HG03565 (cell line): ENCODE results near the gene FIBCD1.
"Not testable (repeated sequence)": the region's sequence is repeated elsewhere in the genome, so short reads cannot be mapped to it uniquely, and the experiment has no call there.

Experiments
- ATAC-seq: cut with Tn5 transposase; IDR thresholded peaks from one replicate; pipeline ENCODE4 v1.9.1; 2021; ENCODE audit warnings: mild to moderate bottlenecking, moderate library complexity; ENCODE audit not compliant: unreplicated experiment

The FIBCD1 gene

GRCh38 chr9:130955947-130956621 lies 17.0 kb upstream of the FIBCD1 start:
- ATAC-seq: no peak

GRCh38 chr9:130954925-130955324 lies 15.9 kb upstream of the FIBCD1 start:
- not testable (repeated sequence) for ATAC-seq

- no peak for ATAC-seq
These were observed 15.3 kb upstream of the FIBCD1 start for GRCh38 chr9:130954317-130954716.

- no peak for ATAC-seq
These were observed 13.2 kb upstream of the FIBCD1 start for GRCh38 chr9:130952065-130952762.

- no peak for ATAC-seq
These were observed 10.9 kb upstream of the FIBCD1 start for GRCh38 chr9:130950039-130950311.

GRCh38 chr9:130949188-130950038 lies 10.4 kb upstream of the FIBCD1 start:
- ATAC-seq: no peak

- ATAC-seq: no peak
These were observed 9.2 kb upstream of the FIBCD1 start for GRCh38 chr9:130948266-130948665.

- ATAC-seq: no peak
These were observed 8.6 kb upstream of the FIBCD1 start for GRCh38 chr9:130947618-130948140.

- ATAC-seq: no peak
These were observed 7.9 kb upstream of the FIBCD1 start for GRCh38 chr9:130946766-130947617.

- no peak for ATAC-seq
These were observed 6.1 kb upstream of the FIBCD1 start for GRCh38 chr9:130945173-130945572.

GRCh38 chr9:130944510-130945058 lies 5.5 kb upstream of the FIBCD1 start:
- ATAC-seq: no peak

GRCh38 chr9:130943777-130944176 lies 4.7 kb upstream of the FIBCD1 start:
- no peak for ATAC-seq

- ATAC-seq: no peak
These were observed 4.2 kb upstream of the FIBCD1 start for GRCh38 chr9:130943221-130943620.

- ATAC-seq: no peak
These were observed 3.6 kb upstream of the FIBCD1 start for GRCh38 chr9:130942679-130943078.

- ATAC-seq: no peak
These were observed 3.0 kb upstream of the FIBCD1 start for GRCh38 chr9:130942084-130942483.

- no peak for ATAC-seq
These were observed 1.9 kb upstream of the FIBCD1 start for GRCh38 chr9:130940693-130941576.

GRCh38 chr9:130940027-130940549 lies 1.0 kb upstream of the FIBCD1 start:
- ATAC-seq: no peak

- no peak for ATAC-seq
These were observed 469 bp upstream of the FIBCD1 start for GRCh38 chr9:130939405-130940026.

- ATAC-seq: no peak
These were observed 829 bp downstream of the FIBCD1 start for GRCh38 chr9:130938184-130938651.
